Measurements from ENCODE around the gene IZUMO4. TPM values are rescaled to one million over a fixed set of nuclear protein-coding genes. Genes with fewer than 3 reads are reported as not detected.
A peak's percentile ranks its signal among the peaks of the same experiment; 100 is the strongest.

IZUMO4 gene
- total and polyA plus RNA-seq, 5 experiments from 2014 or later = 0.26 to 18.7 (median 1.4) TPM

DNA sequence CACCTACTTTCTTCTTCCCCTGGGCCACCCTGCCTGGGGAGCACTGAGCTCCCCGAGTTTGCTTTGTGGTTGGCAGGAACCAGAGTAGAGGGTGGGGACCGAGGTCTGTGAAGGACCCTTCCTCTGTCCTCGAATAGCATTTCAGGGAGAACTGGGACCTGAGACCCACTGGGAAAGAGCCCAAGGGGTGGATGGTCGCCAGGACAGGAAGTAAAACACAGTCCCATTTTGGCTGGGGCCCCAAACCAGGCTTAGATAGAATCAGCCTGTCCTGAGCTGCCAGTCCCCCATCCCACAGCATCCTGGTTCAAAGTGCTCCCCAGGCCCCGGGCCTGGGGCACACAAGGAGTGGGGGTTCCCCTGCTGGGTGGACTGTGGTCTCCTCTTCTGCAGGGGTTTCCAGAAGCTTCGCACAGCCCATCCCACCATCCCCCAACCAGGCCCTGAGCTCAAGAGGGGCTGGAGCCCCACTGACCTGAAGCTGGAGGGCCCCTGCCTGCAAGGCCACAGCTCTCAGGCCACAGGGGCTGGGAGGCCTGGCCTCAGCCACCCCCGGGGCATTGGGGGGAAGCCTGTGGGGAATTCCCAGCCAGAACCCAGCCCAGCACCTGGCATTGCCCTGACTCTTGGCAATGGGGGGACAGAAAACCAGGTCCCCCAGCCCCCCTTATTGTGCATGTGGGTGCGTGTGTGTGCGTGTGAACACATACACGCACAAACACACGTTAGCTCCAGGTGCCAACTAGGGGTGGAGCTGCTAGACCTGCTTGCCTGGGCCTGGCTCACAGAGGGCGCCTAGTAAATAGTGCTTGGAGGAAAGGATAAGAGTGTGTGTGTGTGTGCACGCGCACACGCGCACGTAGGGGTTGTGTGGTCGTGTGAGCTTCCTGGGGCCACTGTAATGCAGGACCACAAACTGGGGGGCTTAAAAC, 44.7 kb upstream of the IZUMO4 start:
- Mint-ChIP-seq H3K4me3 (peak overlapping the region; percentile 66 to 91 (median 80)), H3K4me1 (peaks cover 20 to 65% (median 57%) of the 10 kb centered on the region in 4 donors), H3K27me3 (no peaks in the 10 kb centered on the region), H3K36me3 (no peaks in the 10 kb centered on the region), H3K27ac (peak overlapping the region; percentile 85 to 97 (median 96)), H3K9me3 (no peaks in the 10 kb centered on the region)
- POLR2A ChIA-PET = interaction anchor here (0.6 to 17.6 kb wide), 16 partner anchors 9 to 984 kb away, joined by 3 to 255 read pairs (median 6); partner anchors contain the start of genes BTBD2 and MOB3A
- DNase-seq (peak in 9 of 10 donors; percentile 40 to 84 (median 63)), ATAC-seq (peak; percentile 22 to 54)

DNA sequence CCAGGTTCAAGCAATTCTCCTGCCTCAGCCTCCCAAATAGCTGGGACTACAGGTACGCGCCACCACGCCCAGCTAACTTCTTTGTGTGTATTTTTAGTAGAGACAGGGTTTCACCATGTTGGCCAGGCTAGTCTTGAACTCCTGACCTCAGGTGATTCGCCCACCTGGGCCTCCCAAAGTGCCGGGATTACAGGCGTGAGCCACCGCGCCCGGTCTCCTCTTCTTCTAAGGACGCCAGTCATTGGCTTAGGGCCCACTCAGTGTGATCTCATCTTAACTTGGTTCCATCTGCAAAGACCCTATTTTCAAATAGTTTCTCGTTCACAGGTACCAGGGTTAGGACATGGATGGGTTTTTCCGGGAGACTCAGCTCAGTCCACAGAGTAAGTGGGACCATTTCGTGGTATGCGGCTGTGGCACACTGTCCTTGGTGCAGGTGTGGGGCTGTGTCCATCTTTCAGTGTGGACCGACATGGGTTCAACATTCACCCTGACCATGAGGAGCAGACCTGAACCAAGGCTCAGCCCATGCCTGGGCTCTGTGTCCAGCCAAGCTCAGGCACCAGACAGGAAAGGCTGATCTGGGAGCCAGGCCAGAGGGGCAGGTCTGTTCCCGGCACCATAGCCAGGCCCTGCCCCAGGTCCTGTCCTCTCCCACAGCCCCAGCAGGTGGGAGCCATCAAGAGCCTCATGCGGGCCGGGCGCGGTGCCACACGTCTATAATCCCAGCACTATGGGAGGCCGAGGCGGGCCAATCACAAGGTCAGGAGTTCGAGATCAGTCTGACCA, 42.9 kb upstream of the IZUMO4 start:
- ATAC-seq (no peak), DNase-seq (no peak)
- POLR2A ChIA-PET = interaction anchor here (1.6 to 17.6 kb wide), 6 partner anchors 7 to 39 kb away, joined by 5 to 255 read pairs (median 92); partner anchors contain the start of gene MOB3A
- no peaks in the 10 kb centered on the region for H3K9me3 Mint-ChIP-seq
- no peaks in the 10 kb centered on the region for H3K27me3 Mint-ChIP-seq
- peaks cover 18 to 68% (median 57%) of the 10 kb centered on the region in 4 donors for H3K4me1 Mint-ChIP-seq
- H3K4me3 Mint-ChIP-seq = peak overlapping the region in 1 of 10 donors; percentile 4
- H3K36me3 Mint-ChIP-seq = no peaks in the 10 kb centered on the region
- H3K27ac Mint-ChIP-seq = peak overlapping the region; percentile 56 to 97 (median 94)

DNA sequence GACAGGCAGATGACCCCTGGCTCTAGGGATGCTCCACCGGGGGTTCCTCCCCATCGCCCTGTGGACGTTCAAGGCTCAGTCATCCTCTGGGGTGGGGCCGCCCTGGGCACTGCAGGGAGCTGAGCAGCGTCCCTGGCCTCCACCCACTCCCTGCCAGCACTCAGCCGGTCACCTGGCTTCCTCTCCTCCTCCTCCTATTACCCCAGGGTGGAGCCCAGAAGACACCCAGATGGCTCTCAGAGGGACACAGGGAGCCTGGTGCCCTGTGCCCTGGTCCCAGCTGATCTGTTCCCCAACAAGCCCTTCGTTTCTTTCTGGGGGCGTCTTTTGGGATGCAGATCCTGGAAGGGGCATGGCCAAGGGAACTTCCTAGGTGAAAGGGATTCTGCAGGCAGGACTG, 42.0 kb upstream of the IZUMO4 start:
- Mint-ChIP-seq H3K4me1 (peaks cover 17 to 70% (median 50%) of the 10 kb centered on the region in 4 donors), H3K27me3 (no peaks in the 10 kb centered on the region), H3K27ac (peak overlapping the region; percentile 78 to 95 (median 91)), H3K36me3 (no peaks in the 10 kb centered on the region), H3K9me3 (no peaks in the 10 kb centered on the region), H3K4me3 (peak overlapping the region in 7 of 10 donors; percentile 32 to 75 (median 48))
- no peak for ATAC-seq
- POLR2A ChIA-PET = interaction anchor here (0.7 to 17.6 kb wide), 7 partner anchors 13 to 1757 kb away, joined by 4 to 255 read pairs (median 21); partner anchors contain the start of gene MOB3A
- DNase-seq = no peak

DNA sequence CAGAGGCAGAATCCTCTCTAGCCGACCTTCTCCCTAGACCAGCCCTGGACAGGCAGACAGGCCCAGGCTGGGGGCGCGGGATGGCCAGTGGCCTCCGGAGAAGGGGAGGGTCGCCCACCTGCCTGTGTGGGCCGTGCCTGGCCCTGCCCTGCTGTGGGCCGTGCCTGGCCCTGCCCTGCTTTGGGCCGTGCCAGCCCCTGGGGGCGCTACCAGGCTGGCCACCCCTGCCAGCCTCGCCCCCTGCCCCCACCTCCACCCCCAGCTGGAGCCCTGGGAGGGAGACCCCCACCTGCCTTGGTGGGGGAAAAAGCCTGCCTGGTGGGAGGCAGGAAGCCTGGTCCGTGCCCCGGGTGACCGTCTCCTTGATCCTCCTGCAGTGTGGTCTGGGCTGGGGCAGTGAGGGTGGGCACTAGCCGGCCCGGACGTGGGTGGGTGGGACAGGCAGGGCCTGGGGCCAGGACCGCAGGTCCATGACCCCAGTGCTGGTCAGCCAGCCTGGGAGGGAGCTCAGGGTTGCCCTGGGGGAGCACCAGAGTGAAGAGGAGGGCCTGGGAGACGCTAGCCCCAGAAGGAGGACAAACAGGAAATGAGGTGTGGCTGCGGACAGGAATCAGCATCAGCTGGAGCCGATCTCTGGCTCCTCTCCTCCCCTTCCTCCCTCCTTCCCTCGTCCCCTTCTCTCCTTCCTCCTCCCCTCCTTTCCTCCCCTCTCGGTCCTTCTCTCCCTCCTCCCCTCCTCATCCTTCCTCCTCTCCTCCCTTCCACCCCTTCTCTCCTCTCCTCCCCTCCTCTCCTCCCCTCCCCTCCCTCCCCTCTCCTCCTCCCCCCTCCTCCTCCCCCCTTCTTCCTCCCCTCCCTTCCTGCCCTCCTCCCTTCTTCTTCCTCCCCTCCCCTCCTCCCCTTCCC, 40.5 kb upstream of the IZUMO4 start:
- Mint-ChIP-seq H3K27ac (peak overlapping the region; percentile 89 to 95 (median 92)), H3K4me3 (peak overlapping the region in 8 of 10 donors; percentile 36 to 85 (median 66)), H3K27me3 (no peaks in the 10 kb centered on the region), H3K4me1 (peaks cover 21 to 77% (median 57%) of the 10 kb centered on the region in 4 donors), H3K36me3 (no peaks in the 10 kb centered on the region), H3K9me3 (no peaks in the 10 kb centered on the region)
- POLR2A ChIA-PET = interaction anchor here (0.6 to 17.6 kb wide), 8 partner anchors 6 to 787 kb away, joined by 3 to 255 read pairs (median 4); partner anchors contain the start of genes CIRBP, MKNK2 and MOB3A
- no peak for ATAC-seq
- no peak for DNase-seq

DNA sequence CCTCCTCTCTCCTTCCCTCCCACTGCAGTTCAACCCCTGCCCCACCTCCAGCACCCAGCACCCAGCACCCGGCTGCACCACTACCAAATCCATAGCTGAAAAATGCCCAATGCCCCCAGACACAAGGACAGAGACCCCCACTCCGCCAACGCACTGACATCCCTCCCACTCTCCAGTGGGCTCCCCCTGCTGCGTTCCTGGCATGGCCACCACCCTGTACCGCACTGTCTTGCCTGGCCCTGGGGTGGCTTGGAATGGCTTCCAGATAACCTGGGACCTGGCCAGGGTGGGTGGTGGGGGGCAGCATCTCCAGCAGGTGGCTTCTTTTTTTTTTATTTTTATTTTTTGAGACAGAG, 39.9 kb upstream of the IZUMO4 start:
- peaks cover 18 to 74% (median 54%) of the 10 kb centered on the region in 4 donors for H3K4me1 Mint-ChIP-seq
- no peaks in the 10 kb centered on the region for H3K36me3 Mint-ChIP-seq
- peak overlapping the region in 8 of 10 donors; percentile 42 to 85 (median 64) for H3K4me3 Mint-ChIP-seq
- POLR2A ChIA-PET = interaction anchor here (0.7 to 17.6 kb wide), 7 partner anchors 7 to 788 kb away, joined by 3 to 255 read pairs (median 5); partner anchors contain the start of genes CIRBP, MKNK2 and MOB3A
- DNase-seq (no peak), ATAC-seq (no peak)
- H3K27ac Mint-ChIP-seq = peak overlapping the region; percentile 53 to 96 (median 88)
- H3K9me3 Mint-ChIP-seq = no peaks in the 10 kb centered on the region
- no peaks in the 10 kb centered on the region for H3K27me3 Mint-ChIP-seq

DNA sequence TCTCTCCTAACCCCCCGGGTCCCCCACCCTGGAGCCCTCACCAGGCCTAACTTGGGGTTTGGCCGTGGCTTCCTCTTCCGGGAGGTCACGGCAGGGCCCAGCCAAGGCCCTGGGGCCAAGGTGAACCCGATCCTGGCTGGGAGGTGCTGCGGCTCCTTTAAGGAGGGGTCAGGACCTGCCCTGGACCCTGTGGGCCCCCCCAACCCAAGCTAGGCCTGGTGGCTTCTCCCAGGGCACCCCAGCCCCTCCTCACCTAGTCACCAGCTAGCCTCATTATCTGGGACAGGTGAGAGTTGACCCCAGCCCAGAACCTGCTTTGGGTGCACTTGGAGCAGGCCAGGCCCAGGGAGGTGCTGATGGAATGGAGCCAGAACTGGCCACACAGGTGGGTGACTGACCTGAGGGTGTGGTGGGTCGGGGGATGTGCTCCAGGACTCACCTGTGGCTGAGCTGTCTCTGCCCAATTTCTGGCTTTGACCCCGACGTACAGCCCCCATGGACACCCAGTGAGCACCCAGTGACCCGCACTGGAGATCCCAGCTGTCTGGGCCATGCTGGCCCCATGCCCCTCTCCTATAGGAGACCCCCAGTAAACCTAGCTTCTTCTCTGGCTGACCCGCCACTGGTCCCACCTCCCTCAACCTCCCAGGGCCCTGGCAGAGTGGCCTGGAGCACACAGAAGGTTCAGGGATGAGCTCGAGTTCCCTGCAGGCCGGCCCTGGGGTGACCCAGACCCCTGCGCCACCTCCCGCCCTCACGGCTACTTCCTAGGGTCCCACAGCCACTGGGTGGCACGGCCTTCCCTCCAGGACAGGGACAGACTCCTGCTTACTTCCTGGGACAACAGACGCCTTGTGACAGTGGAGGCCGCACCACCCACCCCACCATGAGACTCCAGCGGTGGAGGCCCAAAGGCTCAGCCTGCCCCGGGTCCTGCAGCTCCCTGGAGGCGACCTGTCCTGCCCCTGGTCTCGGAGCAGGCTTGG, 38.9 kb upstream of the IZUMO4 start:
- peak overlapping the region; percentile 53 to 95 (median 89) for H3K27ac Mint-ChIP-seq

DNA sequence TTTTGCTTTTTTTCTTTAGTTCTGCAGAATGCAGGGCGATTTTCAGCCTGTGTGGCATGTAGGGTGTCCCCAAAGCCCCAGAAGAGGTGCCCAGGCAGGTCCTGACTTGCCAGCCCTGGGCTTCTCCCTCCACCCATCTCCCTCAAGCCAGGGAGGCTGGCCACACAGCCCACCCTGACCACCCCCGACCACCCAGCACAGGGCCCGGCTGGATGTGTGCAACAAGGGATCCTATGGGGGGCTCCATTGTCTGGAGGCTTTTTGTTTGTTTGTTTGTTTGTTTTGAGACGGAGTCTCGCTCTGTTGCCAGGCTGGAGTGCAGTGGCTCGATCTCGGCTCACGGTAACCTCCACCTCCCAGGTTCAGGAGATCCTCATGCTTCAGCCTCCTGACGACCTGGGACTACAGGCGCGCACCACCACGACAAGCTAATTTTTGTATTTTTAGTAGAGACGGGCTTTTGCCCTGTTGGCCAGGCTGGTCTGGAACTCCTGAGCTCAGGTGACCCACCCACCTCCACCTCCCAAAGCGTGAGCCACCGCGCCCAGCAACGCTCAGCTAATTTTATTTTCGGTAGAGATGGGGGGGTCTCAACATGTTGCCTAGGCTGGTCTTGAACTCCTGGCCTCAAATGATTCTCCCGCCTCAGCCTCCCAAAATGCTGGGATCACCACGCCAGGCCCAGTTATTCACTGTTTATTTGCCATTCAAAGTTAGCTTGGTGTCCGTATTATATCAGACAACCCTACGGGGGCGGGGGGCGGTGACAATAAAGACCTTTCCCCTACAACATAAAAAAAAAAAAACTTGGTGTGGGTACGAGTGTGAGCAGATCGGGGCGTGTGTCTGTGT, 37.9 kb upstream of the IZUMO4 start:
- DNase-seq (no peak), ATAC-seq (no peak)
- Mint-ChIP-seq H3K27me3 (no peaks in the 10 kb centered on the region), H3K4me1 (peaks cover 15 to 70% (median 51%) of the 10 kb centered on the region in 4 donors), H3K4me3 (peak overlapping the region; percentile 44 to 70 (median 62)), H3K27ac (peak overlapping the region; percentile 78 to 93 (median 90)), H3K9me3 (no peaks in the 10 kb centered on the region), H3K36me3 (no peaks in the 10 kb centered on the region)
- POLR2A ChIA-PET = interaction anchor here (0.6 to 17.6 kb wide), 9 partner anchors 9 to 161 kb away, joined by 3 to 255 read pairs (median 5); partner anchors contain the start of gene MKNK2

More for the DNA sequence above, 38.9 kb upstream of the IZUMO4 start:
- Mint-ChIP-seq H3K36me3 (no peaks in the 10 kb centered on the region), H3K4me1 (peaks cover 15 to 75% (median 54%) of the 10 kb centered on the region in 4 donors), H3K27me3 (no peaks in the 10 kb centered on the region), H3K4me3 (peak overlapping the region in 8 of 10 donors; percentile 44 to 79 (median 65)), H3K9me3 (no peaks in the 10 kb centered on the region)
- ATAC-seq = no peak
- no peak for DNase-seq
- POLR2A ChIA-PET = interaction anchor here (0.8 to 17.6 kb wide), 11 partner anchors 8 to 37 kb away, joined by 3 to 255 read pairs (median 3); partner anchors contain the start of genes MKNK2 and MOB3A

DNA sequence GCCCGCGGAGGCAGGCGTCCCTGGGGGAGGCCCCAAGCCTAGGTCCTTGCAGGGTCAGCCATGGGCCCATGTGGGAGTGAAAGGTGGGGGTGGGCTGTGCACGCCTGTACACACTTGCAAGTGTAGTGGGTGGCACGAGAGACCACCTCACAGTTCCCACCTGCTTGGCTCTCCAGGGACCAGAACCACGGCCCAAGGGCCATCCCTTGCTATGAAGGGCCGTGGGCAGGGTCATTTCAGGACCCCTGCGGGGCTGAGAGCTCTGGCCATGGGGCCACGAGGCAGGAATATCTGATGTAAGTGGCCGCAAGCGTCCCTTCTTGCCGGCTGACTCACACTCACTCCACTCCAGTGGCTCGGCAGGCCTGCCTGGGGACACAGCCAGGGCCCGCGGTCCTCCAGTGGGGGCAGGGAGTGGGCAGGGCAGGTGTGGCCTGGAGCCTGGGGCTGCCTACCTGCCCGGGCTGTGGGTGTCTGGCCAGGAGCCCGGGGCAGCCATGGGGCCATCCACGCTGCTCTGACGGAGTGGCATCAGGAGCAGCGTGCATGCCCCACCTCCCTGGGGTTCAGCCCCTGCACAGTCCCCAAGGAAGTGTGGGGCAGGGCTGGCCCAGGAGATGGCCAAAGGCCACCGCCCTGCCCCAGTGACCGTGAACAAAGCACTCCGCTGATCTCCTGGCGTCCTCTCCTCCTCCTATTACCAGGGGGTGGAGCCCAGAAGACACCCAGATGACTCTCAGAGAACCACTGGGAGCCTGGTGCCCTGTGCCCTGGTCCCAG, 37.1 kb upstream of the IZUMO4 start:
- Mint-ChIP-seq H3K4me1 (peaks cover 15 to 65% (median 50%) of the 10 kb centered on the region in 4 donors), H3K36me3 (no peaks in the 10 kb centered on the region), H3K27ac (peak overlapping the region; percentile 92 to 100 (median 98)), H3K9me3 (no peaks in the 10 kb centered on the region), H3K27me3 (no peaks in the 10 kb centered on the region), H3K4me3 (peak overlapping the region; percentile 85 to 95 (median 92))
- POLR2A ChIA-PET = interaction anchor here (0.6 to 17.6 kb wide), 10 partner anchors 10 to 677 kb away, joined by 3 to 255 read pairs (median 6); partner anchors contain the start of genes MKNK2 and MOB3A
- ATAC-seq (no peak), DNase-seq (no peak)

DNA sequence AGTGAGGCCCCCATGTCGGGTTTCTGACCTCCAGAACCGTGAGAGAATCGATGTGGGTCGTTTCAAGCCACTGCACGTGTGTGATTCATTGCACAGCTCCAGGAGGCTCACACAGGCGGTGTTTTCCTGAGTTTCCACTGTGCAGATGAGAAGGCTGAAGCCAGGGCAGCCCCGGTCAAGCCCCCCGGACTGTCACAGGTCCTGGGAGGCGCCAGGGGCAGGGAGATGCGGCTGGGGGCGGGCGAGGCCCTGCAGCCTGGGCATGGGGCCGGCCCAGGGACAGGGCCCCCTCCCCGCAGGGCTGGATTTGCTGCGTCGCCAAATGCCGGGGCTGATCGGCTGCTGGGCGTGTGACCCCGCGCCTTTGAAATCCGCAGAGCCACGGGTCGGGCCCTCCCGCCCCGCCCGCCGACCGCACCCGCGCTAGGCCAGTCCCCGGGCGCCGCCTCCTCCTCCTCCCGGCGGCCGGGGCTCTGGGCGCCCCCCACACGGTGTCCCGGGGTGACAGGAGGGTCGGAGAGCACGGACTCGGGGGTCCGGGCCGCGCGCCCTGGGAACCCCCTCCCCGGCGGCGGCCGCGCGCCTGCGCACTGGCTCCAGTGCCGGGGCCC, 35.7 kb upstream of the IZUMO4 start:
- H3K27ac Mint-ChIP-seq = peak overlapping the region; percentile 92 to 100 (median 98)
- ATAC-seq (peak; percentile 62 to 73), DNase-seq (no peak)
- H3K27me3 Mint-ChIP-seq = no peaks in the 10 kb centered on the region
- H3K36me3 Mint-ChIP-seq = no peaks in the 10 kb centered on the region
- H3K4me1 Mint-ChIP-seq = peaks cover 10 to 61% (median 41%) of the 10 kb centered on the region in 4 donors
- H3K4me3 Mint-ChIP-seq = peak overlapping the region; percentile 86 to 96 (median 94)
- H3K9me3 Mint-ChIP-seq = no peaks in the 10 kb centered on the region
- POLR2A ChIA-PET = interaction anchor here (1.0 to 17.6 kb wide), 14 partner anchors 9 to 163 kb away, joined by 3 to 255 read pairs (median 7); partner anchors contain the start of genes MKNK2 and MOB3A
